Measurements from ENCODE around the gene FAAP100.

DNA sequence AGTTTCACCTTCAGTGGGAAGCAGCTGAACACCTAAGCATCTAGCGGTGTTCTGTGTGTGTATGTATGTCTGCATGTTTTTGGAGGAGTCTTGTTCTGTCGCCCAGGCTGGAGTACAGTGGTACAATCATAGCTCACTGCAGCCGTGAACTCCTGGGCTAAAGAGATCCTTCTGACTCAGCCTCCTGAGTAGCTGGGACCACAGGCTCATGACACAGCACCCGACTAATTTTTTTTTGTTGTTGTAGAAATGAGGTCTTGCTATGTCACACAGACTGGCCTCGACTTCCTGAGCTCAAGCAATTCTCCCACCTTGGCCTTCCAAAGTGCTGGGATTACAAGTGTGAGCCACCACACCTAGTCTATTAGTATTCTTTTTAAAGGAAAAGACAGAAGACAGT, 30.2 kb upstream of the FAAP100 start:
- TF ChIP-seq ZNF274 (IDR thresholded peaks at IDR 0.05; ENCODE audit: low read depth, low read length): no peak
- TF ChIP-seq SUZ12 (IDR thresholded peaks at IDR 0.05; ENCODE audit: extremely low read depth, insufficient read depth, insufficient read length): no peak
